Mucosa of descending colon (tissue), 3 donors: ENCODE results near the gene FMNL1. TPM values are rescaled to one million over a fixed set of nuclear protein-coding genes. Genes with fewer than 3 reads are reported as not detected.

Source experiments
- ATAC-seq: fragments of 200-7000 bp; cut with Tn5 transposase; one replicate; pipeline ENCODE4 v1.9.1; 2020; ENCODE audit warnings: mild to moderate bottlenecking, moderate library complexity
- DNase-seq, 3 donors: peaks; one replicate each; pipeline ENCODE4 v3.0.0-alpha.2; 2020
- H3K36me3 ChIP-seq: fragments of 200-600 bp; one replicate; pipeline ENCODE4 v1.8.0; 2021; ENCODE audit warnings: low read depth, mild to moderate bottlenecking
- H3K4me1 ChIP-seq: fragments of 200-600 bp; one replicate; pipeline ENCODE4 v1.8.0; 2021; ENCODE audit warnings: low read depth, mild to moderate bottlenecking
- H3K4me3 ChIP-seq: fragments of 200-600 bp; one replicate; pipeline ENCODE4 v1.8.0; 2021; ENCODE audit warnings: mild to moderate bottlenecking
- H3K9me3 ChIP-seq: fragments of 200-600 bp; one replicate; pipeline ENCODE4 v1.8.0; 2021; ENCODE audit warnings: mild to moderate bottlenecking
- CTCF ChIP-seq: fragments of 200-600 bp; IDR thresholded peaks from one replicate; pipeline ENCODE4 v1.8.0; 2022; ENCODE audit warnings: antibody characterized with exemption, mild to moderate bottlenecking
- intact Hi-C, 2 donors: fragments of 100-400 bp; cut with DNase I in 1 of 2; cut with micrococcal nuclease in 1 of 2; formaldehyde crosslinking; loops; one replicate each; pipeline versions ENCODE4 v1.11.0 to v1.11.1; 2022; cut with DNase I, micrococcal nuclease
- total RNA-seq, 3 donors: library from RNA; stranded (reverse); fragmentation: NEBNext Ultra II Directional in 2 of 3; extraction: Animal tissue kit (Norgen Biotek cat#: 25700) in 2 of 3; gene quantifications; one replicate each; pipeline versions ENCODE4 v1.2.1 to v1.2.4, GENCODE V29; 2021 to 2023
- donor health status: DM: no; HTN: no; CAD: no; lungs with moderate emphysema.
- donor health status: DM: no; HTN: no; CAD: no.
- donor health status: DM: no; HTN: yes; CAD: no.

The FMNL1 gene
- total RNA-seq, 3 donors from 2014 or later: 7.4 to 18.1 (median 17.3) TPM

- TF ChIP-seq CTCF: no peak
- Histone ChIP-seq H3K4me1 (peaks cover 67% of the 10 kb centered on the region), H3K36me3 (peaks cover 6% of the 10 kb centered on the region), H3K9me3 (no peaks in the 10 kb centered on the region), H3K4me3 (no peak overlapping the region)
- intact Hi-C loops: no loop called here
- DNase-seq (no peak), ATAC-seq (no peak)
These were observed 72.8 kb downstream of the FMNL1 start for GRCh38 chr17:45294506-45294905.

- DNase-seq (peak in 1 of 3 donors; percentile 66), ATAC-seq (peak; percentile 20)
- no peak for TF ChIP-seq CTCF
- H3K36me3 ChIP-seq: no peaks in the 10 kb centered on the region
- H3K4me3 ChIP-seq: no peak overlapping the region
- no peaks in the 10 kb centered on the region for H3K9me3 ChIP-seq
- intact Hi-C loops: no loop called here
- peaks cover 77% of the 10 kb centered on the region for H3K4me1 ChIP-seq
These were observed 74.5 kb downstream of the FMNL1 start for GRCh38 chr17:45296003-45296832.

GRCh38 chr17:45296833-45297124 lies 75.1 kb downstream of the FMNL1 start:
- H3K36me3 ChIP-seq: no peaks in the 10 kb centered on the region
- DNase-seq (peak in 1 of 3 donors; percentile 88), ATAC-seq (peak; percentile 86)
- intact Hi-C loops: no loop called here
- H3K4me3 ChIP-seq: no peak overlapping the region
- no peaks in the 10 kb centered on the region for H3K9me3 ChIP-seq
- H3K4me1 ChIP-seq: peaks cover 77% of the 10 kb centered on the region
- no peak for TF ChIP-seq CTCF

Other genes starting within 250 kb of the FMNL1 start
- gene DCAKD, start 170.3 kb upstream of the FMNL1 start, total RNA-seq: 10 to 100 TPM; 21.6 to 29.0 (median 24.8) TPM
- 10 to 100 TPM; 47.0 to 94.0 (median 76.1) TPM for gene NMT1, start 160.6 kb upstream of the FMNL1 start, total RNA-seq
- gene PLCD3, start 89.4 kb upstream of the FMNL1 start, total RNA-seq: 100 to 1,000 TPM; 205 to 562 (median 232) TPM
- 10 to 100 TPM; 18.1 to 28.7 (median 26.3) TPM for gene ACBD4, start 86.2 kb upstream of the FMNL1 start, total RNA-seq
- gene HEXIM1, start 73.4 kb upstream of the FMNL1 start, total RNA-seq: 10 to 100 TPM; 36.7 to 98.2 (median 37.0) TPM
- gene HEXIM2, start 60.0 kb upstream of the FMNL1 start, total RNA-seq: 1 to 10 TPM; 3.9 to 9.6 (median 4.5) TPM
- under 1 TPM in 2 of 3 donors, not detected in 1; 0.19 to 0.22 TPM for gene SPATA32, start 40.2 kb downstream of the FMNL1 start, total RNA-seq
- 10 to 100 TPM; 16.6 to 27.9 (median 18.0) TPM for gene MAP3K14, start 95.1 kb downstream of the FMNL1 start, total RNA-seq
- 100 to 1,000 TPM in 2 of 3 donors, 10 to 100 TPM in 1; 88.7 to 199 (median 165) TPM for gene ARHGAP27, start 211.0 kb downstream of the FMNL1 start, total RNA-seq